HEK293 (cell line): ENCODE results near the gene SLC38A9.

Source experiments
- PBX3 ChIP-seq: sonication (generic); formaldehyde crosslinking; IDR thresholded peaks from 2 replicates; pipeline ENCODE4 v1.8.1; 2022; ENCODE audit warnings: mild to moderate bottlenecking, moderate library complexity, missing genetic modification reagents
- REST ChIP-seq: fragments of 450-650 bp; formaldehyde crosslinking; IDR thresholded peaks from 2 replicates; pipeline ENCODE4 v1.5.1; 2016; ENCODE audit warnings: missing biosample characterization, missing genetic modification characterization
- SP3 ChIP-seq: fragments of 450-650 bp; formaldehyde crosslinking; IDR thresholded peaks from 2 replicates; pipeline ENCODE4 v1.5.1; 2016; ENCODE audit warnings: missing biosample characterization, missing genetic modification characterization
- ZNF114 ChIP-seq: fragments of 450-650 bp; formaldehyde crosslinking; IDR thresholded peaks from 2 replicates; pipeline ENCODE4 v1.5.0; 2017; ENCODE audit warnings: missing biosample characterization, missing genetic modification characterization
- ZNF639 ChIP-seq: fragments of 450-650 bp; formaldehyde crosslinking; IDR thresholded peaks from 2 replicates; pipeline ENCODE4 v1.5.1; 2016; ENCODE audit warnings: missing biosample characterization, missing genetic modification characterization

GRCh38 chr5:55636177-55636576 lies 75.9 kb downstream of the SLC38A9 start:
- TF ChIP-seq PBX3: no peak
- no peak for TF ChIP-seq SP3 (tag by site-specific recombination)
- no peak for TF ChIP-seq REST (tag by site-specific recombination)
- no peak for TF ChIP-seq ZNF639 (tag by site-specific recombination)
- no peak for TF ChIP-seq ZNF114 (tag by site-specific recombination)
